HepG2 (cell line): ENCODE results near the gene TNFAIP3. TPM values are rescaled to one million over a fixed set of nuclear protein-coding genes. Genes with fewer than 3 reads are reported as not detected.

Source experiments
- CEBPZ ChIP-seq: IDR thresholded peaks from 2 replicates; pipeline ENCODE4 v1.6.1; 2012; ENCODE audit warnings: low read length, improper control_type of control experiment
- EEA1 ChIP-seq: sonication (generic); formaldehyde crosslinking; IDR thresholded peaks from 2 replicates; pipeline ENCODE4 v1.5.1; 2020; ENCODE audit warnings: mild to moderate bottlenecking, missing genetic modification reagents, borderline replicate concordance
- FOXK1 ChIP-seq: sonication (generic); formaldehyde crosslinking; IDR thresholded peaks from 2 replicates; pipeline ENCODE4 v1.4.0; 2020; ENCODE audit warnings: low read depth, missing genetic modification reagents, borderline replicate concordance
- IKZF1 ChIP-seq: fragments of 450-650 bp; IDR thresholded peaks from 2 replicates; pipeline ENCODE4 v1.7.1; 2016
- POGZ ChIP-seq: sonication (generic); formaldehyde crosslinking; IDR thresholded peaks from 2 replicates; pipeline ENCODE4 v1.4.0; 2020; ENCODE audit warnings: mild to moderate bottlenecking, missing genetic modification reagents
- SOX6 ChIP-seq, 2 experiments: fragments of 450-650 bp in 1 of 2; sonication (generic) in 1 of 2; formaldehyde crosslinking in 1 of 2; IDR thresholded peaks; 2 replicates each; pipeline versions ENCODE4 v1.4.0 to v1.6.1; 2017 to 2020; ENCODE audit warnings: antibody characterized with exemption in 1 of 2, mild to moderate bottlenecking in 1 of 2, missing genetic modification reagents in 1 of 2
- TRIM24 ChIP-seq: sonication (generic); formaldehyde crosslinking; IDR thresholded peaks from 2 replicates; pipeline ENCODE4 v1.8.0; 2022; ENCODE audit warnings: mild to moderate bottlenecking, missing genetic modification reagents
- ZNF569 ChIP-seq: sonication (generic); formaldehyde crosslinking; IDR thresholded peaks from 2 replicates; pipeline ENCODE4 v1.5.0; 2020; ENCODE audit warnings: mild to moderate bottlenecking, missing genetic modification reagents, moderate library complexity, borderline replicate concordance
- ZNF646 ChIP-seq: sonication (generic); formaldehyde crosslinking; IDR thresholded peaks from 2 replicates; pipeline ENCODE4 v1.9.0; 2021; ENCODE audit warnings: mild to moderate bottlenecking, missing genetic modification reagents
- ZNF788 ChIP-seq: sonication (generic); formaldehyde crosslinking; IDR thresholded peaks from 2 replicates; pipeline ENCODE4 v1.5.0; 2020; ENCODE audit warnings: mild to moderate bottlenecking, missing genetic modification reagents, borderline replicate concordance
- polyA plus RNA-seq, 8 experiments: library from polyadenylated mRNA; depleted of rRNA in 3 of 8; stranded (reverse) in 7 of 8; unstranded in 1 of 8; fragments of >200 nt; fragmentation: Illumina TruSeq in 4 of 8; extraction: Trizol in 4 of 8; gene quantifications; 2 replicates each; pipeline versions ENCODE4 v1.2.1 to v1.2.3, GENCODE V29; 2011 to 2016; ENCODE audit warnings: low read depth in 4 of 8, missing spikeins in 1 of 8, mixed read lengths in 1 of 8; ENCODE audit not compliant: insufficient read depth in 1 of 8
- total RNA-seq, 5 experiments: library from RNA; depleted of rRNA; stranded (reverse); fragments of >200 nt; fragmentation: Illumina TruSeq; extraction: Trizol; gene quantifications; 2 replicates each; pipeline ENCODE4 v1.2.3, GENCODE V29; 2016; ENCODE audit warnings: low read depth in 1 of 5
- TF ChIP-seq, protein P1 (sequence below): IDR thresholded peaks from 2 replicates; pipeline ENCODE4 v1.6.1; 2016; ENCODE audit warnings: low read depth, missing genetic modification reagents, missing compliant biosample characterization
- TF ChIP-seq, protein P2 (sequence below): sonication (generic); formaldehyde crosslinking; IDR thresholded peaks from 2 replicates; pipeline ENCODE4 v1.5.0; 2020; ENCODE audit warnings: missing genetic modification reagents

Gene TNFAIP3
- total and polyA plus RNA-seq, 2 of the 13 experiments (the other 11 are each of a cell fraction or from before 2014, with no cell fraction given), result 28.2 to 47.1 TPM

- TF ChIP-seq ZNF646 (no peak), EEA1 (CRISPR knock-in tag) (no peak), IKZF1 (no peak), TRIM24 (no peak), ZNF569 (CRISPR knock-in tag) (no peak), POGZ (CRISPR knock-in tag) (no peak), ZNF788 (CRISPR knock-in tag) (no peak), SOX6 (IDR thresholded peaks at IDR 0.05) (no peak), SOX6 (CRISPR knock-in tag; IDR thresholded peaks at IDR 0.05) (no peak), CEBPZ (no peak), FOXK1 (CRISPR knock-in tag) (peak; percentile 42; the same call in 1 of the 2 replicates)
- TF ChIP-seq, protein P1, sequence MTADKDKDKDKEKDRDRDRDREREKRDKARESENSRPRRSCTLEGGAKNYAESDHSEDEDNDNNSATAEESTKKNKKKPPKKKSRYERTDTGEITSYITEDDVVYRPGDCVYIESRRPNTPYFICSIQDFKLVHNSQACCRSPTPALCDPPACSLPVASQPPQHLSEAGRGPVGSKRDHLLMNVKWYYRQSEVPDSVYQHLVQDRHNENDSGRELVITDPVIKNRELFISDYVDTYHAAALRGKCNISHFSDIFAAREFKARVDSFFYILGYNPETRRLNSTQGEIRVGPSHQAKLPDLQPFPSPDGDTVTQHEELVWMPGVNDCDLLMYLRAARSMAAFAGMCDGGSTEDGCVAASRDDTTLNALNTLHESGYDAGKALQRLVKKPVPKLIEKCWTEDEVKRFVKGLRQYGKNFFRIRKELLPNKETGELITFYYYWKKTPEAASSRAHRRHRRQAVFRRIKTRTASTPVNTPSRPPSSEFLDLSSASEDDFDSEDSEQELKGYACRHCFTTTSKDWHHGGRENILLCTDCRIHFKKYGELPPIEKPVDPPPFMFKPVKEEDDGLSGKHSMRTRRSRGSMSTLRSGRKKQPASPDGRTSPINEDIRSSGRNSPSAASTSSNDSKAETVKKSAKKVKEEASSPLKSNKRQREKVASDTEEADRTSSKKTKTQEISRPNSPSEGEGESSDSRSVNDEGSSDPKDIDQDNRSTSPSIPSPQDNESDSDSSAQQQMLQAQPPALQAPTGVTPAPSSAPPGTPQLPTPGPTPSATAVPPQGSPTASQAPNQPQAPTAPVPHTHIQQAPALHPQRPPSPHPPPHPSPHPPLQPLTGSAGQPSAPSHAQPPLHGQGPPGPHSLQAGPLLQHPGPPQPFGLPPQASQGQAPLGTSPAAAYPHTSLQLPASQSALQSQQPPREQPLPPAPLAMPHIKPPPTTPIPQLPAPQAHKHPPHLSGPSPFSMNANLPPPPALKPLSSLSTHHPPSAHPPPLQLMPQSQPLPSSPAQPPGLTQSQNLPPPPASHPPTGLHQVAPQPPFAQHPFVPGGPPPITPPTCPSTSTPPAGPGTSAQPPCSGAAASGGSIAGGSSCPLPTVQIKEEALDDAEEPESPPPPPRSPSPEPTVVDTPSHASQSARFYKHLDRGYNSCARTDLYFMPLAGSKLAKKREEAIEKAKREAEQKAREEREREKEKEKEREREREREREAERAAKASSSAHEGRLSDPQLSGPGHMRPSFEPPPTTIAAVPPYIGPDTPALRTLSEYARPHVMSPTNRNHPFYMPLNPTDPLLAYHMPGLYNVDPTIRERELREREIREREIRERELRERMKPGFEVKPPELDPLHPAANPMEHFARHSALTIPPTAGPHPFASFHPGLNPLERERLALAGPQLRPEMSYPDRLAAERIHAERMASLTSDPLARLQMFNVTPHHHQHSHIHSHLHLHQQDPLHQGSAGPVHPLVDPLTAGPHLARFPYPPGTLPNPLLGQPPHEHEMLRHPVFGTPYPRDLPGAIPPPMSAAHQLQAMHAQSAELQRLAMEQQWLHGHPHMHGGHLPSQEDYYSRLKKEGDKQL (CRISPR knock-in tag), result no peak
- TF ChIP-seq, protein P2, sequence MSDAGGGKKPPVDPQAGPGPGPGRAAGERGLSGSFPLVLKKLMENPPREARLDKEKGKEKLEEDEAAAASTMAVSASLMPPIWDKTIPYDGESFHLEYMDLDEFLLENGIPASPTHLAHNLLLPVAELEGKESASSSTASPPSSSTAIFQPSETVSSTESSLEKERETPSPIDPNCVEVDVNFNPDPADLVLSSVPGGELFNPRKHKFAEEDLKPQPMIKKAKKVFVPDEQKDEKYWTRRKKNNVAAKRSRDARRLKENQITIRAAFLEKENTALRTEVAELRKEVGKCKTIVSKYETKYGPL (CRISPR knock-in tag), result no peak
These were observed 2.1 kb upstream of the TNFAIP3 start (continued) for GRCh38 chr6:137864812-137865508.
